Tongue (tissue), 2 donors: ENCODE measurements around the gene ATP2A1. TPM values are rescaled to one million over a fixed set of nuclear protein-coding genes. Genes with fewer than 3 reads are reported as not detected.
"Not testable (repeated sequence)": the region's sequence is repeated elsewhere in the genome, so short reads cannot be mapped to it uniquely, and the experiment has no call there.

ENCODE experiments used
- DNase-seq: peaks from one replicate; pipeline ENCODE4 v3.0.0-alpha.2; 2015
- total RNA-seq: library from RNA; depleted of rRNA; stranded (reverse); fragments of >200 nt; gene quantifications from one replicate; pipeline ENCODE4 v1.2.3, GENCODE V29; 2014

The ATP2A1 gene
- total RNA-seq, 1 donor from 2014 or later: 850 TPM

DNA sequence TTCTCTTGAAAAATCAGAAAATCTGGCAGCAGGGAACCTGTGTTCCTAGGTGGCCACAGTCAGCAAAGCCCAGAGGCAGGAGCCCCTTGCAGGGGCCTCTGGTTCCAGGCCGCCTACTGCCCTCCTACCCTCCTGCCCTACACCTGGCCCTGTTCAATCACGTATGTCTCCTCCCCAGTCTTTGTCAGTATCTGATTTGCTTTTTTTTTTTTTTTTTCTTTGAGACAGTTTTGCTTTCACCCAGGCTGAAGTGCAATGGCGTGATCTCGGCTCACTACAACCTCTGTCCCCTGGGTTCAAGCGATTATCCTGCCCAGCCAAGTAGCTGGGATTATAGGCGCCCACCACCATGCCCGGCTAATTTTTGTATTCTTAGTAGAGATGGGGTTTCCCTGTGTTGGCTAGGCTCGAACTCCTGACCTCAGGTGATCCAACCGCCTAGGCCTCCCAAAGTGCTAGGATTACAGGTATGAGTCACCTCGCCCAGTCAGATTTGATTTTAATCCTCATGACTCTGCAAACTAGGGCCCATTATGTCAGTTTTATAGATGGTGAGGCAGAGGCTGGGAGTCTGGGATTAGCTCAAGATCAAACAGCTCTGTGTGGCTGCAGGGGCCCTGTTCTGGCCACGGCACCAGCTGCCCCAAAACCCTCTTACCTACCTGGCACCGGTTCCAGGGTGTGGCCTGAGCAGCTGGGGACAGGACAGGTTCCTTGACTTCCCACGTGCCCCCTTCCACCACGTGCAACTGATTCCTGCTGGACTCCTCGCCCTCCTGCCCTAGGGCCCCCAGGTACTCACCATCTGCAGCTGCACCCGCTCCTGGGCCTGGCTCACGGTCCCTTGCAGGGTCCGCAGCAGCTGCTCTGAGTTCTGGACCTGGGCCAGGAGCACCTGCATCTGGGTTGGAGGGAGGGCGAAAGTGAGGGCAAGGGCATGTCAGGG lies 32.1 kb downstream of the ATP2A1 start:
- peak; percentile 35 for DNase-seq

DNA sequence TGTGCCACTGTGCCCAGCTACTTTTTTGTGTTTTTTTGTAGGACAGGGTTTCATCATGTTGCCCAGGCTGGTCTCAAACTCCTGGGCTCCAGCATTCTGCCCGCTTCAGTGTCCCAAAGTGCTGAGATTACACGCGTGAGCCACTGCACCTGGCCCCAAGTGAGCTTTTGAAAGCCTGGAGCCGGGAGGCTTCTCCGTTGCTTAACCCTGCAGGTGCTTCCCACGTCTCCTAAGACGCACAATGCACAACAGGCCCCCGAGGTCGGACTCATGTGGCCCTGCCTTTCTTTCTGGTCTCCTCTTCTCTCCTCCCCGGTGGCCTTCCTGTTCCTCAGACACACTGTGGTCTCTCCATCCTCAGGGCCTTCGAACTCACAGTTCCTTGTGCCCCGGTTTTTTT lies 34.3 kb downstream of the ATP2A1 start:
- no peak for DNase-seq

DNA sequence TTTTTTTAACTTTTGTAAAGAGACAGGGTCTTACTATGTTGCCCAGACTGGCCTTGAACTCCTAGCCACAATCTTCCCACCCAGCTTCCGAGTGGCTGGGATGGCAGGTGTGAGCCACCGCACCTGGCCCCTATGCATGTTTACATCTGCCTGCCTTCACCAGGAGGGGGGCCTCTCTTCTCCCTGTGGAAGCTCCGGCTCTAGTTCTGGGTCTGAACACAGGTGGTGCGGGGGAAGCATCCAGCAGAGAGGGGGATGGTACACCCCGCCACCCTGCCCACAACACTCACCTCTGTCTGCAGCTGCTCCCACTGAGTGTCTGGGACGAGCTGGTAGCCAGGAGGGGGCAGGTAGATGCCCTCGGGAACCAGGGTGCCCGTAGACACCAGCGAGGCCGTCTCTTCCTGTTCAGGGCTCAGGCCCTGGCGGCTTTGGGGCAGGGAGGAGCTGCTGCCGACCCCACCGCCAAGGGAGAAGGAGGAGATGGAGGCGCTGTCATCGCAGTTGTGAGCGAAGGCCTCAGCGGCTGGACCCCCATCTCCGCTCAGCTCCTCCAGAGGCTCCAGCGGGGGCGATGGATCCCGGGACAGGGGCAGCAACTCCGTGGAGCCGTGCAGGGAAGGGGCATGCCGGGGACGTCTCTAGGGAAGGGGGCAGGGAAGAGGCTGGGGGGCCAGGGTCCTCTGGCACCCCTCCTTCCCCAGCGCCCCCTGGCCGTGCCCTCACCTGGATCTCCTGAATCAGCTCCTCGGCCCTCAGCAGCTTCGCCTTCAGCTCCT lies 35.8 kb downstream of the ATP2A1 start:
- DNase-seq: no peak

DNA sequence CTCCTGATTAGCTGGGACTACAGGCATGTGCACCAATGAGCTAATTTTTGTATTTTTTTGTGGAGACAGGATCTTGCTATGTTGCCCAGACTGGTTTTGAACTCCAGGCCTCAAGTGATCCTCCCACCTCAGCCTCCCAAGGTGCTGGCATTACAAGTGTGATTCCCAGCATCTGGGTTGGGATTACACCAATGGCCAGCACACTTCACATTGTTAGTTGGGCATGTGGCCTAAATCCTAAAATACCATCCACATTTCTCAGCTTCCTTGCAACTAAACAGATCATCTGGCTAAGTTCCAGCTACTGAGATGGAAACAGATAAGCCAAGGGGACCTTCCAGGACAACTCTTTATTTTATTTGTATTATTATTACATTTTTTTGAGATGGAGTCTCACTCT lies 36.9 kb downstream of the ATP2A1 start:
- DNase-seq: no peak

- DNase-seq: no peak
Measured at GRCh38 chr16:28917095-28917494, 38.8 kb downstream of the ATP2A1 start.

GRCh38 chr16:28918698-28919097 lies 40.4 kb downstream of the ATP2A1 start:
- no peak for DNase-seq

- no peak for DNase-seq
Measured at GRCh38 chr16:28923231-28923587, 44.9 kb downstream of the ATP2A1 start.

DNA sequence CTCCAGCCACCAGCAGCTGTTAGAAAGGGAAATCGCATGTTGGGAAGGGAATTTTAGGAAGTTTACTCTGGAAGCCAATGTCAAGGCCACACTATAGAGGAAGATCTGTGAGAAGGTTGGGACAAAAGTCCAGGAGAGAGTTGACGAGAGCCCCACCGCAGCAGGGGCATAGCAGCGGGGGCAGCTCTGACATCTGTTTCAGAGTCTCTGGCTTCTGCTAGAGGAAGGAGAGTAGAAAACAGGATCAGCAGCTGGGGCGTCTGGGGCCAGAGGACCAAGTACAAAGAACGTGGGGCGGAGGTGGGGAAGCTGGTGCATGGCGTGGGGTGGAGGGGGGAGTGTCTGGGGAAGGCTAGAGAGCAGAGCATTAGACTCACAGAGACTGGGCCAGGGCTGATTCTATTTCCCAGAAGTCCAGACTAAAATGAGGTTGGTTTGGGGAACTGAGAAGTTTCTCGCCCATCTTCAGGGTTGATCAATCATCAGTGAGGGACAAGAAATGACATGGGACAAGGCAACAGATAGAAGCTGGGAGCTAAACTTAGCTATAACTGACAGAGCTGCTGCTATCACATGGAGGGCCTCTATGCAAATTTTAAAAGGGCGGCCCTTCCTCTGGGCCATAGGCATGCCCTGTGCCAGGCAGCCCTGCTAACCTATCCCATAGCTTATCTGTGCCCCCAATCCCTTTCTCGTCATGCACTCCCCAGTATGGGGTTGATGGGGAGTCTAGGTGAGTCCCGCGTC lies 45.5 kb downstream of the ATP2A1 start:
- DNase-seq: peak; percentile 18

GRCh38 chr16:28924399-28924761 lies 46.1 kb downstream of the ATP2A1 start:
- no peak for DNase-seq

- DNase-seq: peak; percentile 97
Measured at GRCh38 chr16:28924762-28925385, 46.6 kb downstream of the ATP2A1 start, which contains the start of gene RABEP2. Gene RABEP2 (minus strand): TSS chr16:28925238. CDS start chr16:28925163, 75 bp downstream.

DNA sequence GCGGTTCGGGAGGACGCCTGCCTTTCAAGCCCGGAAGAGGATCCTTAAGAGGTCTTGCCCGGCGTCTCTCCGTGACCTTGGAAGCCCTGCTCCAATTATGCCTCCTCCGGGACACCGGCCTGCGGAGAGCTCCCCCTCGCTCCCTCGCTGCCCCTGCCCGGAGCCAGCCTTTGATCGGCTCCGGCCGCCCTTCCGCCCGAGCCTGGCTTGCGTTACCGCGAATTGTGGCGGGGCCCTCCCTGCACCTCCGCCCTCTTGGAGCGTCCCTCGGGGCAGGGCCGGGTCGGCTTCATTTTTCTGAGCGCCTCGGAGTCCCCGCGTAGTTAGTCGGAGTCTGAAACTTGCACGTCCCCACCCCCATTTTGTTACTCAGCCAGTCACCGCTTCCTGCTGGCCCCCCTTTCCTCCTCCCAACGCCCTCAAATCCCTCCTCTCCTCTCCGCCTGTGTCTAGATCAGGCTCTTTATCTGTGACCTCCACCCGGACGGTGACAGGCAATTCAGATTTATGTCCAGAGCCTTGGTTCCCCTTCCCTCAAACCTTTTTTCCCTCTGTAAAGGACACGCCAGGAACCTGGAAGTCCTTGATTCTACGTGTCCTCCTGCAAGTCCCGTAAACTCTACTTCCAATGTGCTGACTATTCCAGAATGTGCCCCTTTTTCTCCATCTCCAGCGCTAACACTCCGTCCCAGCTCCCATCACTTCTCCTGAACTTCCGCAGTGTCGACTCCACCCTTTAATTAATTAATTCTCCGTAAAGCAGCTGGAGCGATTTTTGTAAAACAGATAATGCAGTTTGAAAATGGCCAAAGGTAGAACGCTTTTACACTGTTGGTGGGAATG lies 47.3 kb downstream of the ATP2A1 start:
- DNase-seq: peak; percentile 90

- DNase-seq: not testable (repeated sequence)
Measured at GRCh38 chr16:28926284-28926683, 48.0 kb downstream of the ATP2A1 start.

DNA sequence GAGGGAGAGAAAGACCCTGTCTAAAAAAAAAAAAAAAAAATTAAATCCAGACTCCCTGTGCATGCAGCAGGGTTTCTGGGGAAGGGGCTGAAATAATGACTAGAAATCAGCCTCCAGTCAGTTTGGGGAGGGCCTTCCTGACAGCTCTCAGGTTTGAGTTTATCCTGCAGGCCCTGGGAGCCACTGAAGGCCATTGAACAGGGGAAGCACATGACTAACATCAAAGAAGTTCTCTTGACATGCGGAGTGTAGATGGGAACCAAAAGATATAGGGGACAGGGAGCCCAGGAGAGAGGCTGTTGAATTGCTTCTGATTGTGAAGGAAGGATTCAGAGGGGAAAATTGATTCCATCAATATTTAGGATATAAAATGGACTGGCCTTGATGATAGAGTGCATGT lies 49.5 kb downstream of the ATP2A1 start:
- DNase-seq: no peak

DNA sequence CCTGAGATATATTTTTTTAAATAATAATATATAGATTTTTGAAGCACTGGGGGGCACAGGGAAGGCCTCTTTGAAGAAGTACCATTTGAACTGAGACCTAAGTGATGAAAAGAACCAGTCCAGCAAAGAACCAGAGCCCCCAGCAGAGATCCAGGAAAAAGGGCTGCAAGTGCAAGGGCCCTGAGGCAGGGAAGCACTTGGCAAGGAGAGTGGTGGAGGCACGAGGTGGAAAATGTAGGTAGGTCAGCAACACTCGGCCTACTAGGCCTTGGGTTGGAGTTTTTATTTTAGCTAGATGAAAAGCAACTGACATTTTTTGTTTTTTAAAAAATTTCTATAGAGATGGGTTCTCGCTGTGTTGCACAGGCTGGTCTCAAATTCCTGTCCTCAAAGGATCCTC lies 51.9 kb downstream of the ATP2A1 start:
- DNase-seq: no peak

- peak; percentile 21 for DNase-seq
Measured at GRCh38 chr16:28930652-28931051, 52.4 kb downstream of the ATP2A1 start.

- DNase-seq: no peak
Measured at GRCh38 chr16:28931801-28932225, 53.5 kb downstream of the ATP2A1 start, which contains the start of gene CD19. Gene CD19 (plus strand): TSS chr16:28931971. CDS start chr16:28932001, 30 bp downstream.

DNA sequence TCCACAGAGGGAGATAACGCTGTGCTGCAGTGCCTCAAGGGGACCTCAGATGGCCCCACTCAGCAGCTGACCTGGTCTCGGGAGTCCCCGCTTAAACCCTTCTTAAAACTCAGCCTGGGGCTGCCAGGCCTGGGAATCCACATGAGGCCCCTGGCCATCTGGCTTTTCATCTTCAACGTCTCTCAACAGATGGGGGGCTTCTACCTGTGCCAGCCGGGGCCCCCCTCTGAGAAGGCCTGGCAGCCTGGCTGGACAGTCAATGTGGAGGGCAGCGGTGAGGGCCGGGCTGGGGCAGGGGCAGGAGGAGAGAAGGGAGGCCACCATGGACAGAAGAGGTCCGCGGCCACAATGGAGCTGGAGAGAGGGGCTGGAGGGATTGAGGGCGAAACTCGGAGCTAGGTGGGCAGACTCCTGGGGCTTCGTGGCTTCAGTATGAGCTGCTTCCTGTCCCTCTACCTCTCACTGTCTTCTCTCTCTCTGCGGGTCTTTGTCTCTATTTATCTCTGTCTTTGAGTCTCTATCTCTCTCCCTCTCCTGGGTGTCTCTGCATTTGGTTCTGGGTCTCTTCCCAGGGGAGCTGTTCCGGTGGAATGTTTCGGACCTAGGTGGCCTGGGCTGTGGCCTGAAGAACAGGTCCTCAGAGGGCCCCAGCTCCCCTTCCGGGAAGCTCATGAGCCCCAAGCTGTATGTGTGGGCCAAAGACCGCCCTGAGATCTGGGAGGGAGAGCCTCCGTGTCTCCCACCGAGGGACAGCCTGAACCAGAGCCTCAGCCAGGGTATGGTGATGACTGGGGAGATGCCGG lies 54.3 kb downstream of the ATP2A1 start:
- DNase-seq: no peak

DNA sequence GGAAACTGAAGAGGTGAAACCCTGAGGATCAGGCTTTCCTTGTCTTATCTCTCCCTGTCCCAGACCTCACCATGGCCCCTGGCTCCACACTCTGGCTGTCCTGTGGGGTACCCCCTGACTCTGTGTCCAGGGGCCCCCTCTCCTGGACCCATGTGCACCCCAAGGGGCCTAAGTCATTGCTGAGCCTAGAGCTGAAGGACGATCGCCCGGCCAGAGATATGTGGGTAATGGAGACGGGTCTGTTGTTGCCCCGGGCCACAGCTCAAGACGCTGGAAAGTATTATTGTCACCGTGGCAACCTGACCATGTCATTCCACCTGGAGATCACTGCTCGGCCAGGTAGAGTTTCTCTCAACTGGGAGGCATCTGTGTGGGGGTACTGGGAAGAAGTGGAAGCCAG lies 54.9 kb downstream of the ATP2A1 start:
- DNase-seq: no peak

DNA sequence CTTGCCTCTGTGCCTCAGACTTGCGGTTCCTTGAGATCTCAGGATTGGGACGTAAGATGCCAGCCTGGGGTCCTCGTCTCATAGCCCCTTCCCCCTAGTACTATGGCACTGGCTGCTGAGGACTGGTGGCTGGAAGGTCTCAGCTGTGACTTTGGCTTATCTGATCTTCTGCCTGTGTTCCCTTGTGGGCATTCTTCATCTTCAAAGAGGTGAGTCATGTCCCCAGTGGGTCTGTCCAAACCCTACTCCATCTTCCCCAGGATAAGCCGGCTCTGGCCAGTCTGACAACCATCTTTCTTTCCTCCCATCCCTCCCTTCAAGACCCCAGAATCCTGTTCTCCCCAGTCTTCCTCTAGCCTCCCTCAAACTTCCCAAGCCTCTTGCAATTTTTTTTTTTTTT lies 57.1 kb downstream of the ATP2A1 start:
- no peak for DNase-seq
